ENCODE measurements around the gene SLC30A5. TPM values are rescaled to one million over a fixed set of nuclear protein-coding genes. Genes with fewer than 3 reads are reported as not detected.
"Not testable (repeated sequence)": the region's sequence is repeated elsewhere in the genome, so short reads cannot be mapped to it uniquely, and the experiment has no call there.

SLC30A5 gene
- polyA plus RNA-seq, 2 of the 4 experiments (the other 2 are of a cell fraction): 51.2 to 74.6 TPM

GRCh38 chr5:69093771-69094482 is at the start of gene SLC30A5 (continued):
- peak; percentile 86; the same call in 1 of the 3 replicates for TF ChIP-seq BCL3 (IDR thresholded peaks at IDR 0.05)
- no peak for TF ChIP-seq ATOH8 (CRISPR knock-in tag; IDR thresholded peaks at IDR 0.05; ENCODE audit: low read depth)
- TF ChIP-seq ESRRA (IDR thresholded peaks at IDR 0.05; ENCODE audit: borderline replicate concordance, low read length): no peak
- peak; percentile 88 for TF ChIP-seq MAX (IDR thresholded peaks at IDR 0.05)
- TF ChIP-seq USF2 (IDR thresholded peaks at IDR 0.05): no peak
- no peak for TF ChIP-seq CHD4 (IDR thresholded peaks at IDR 0.05; ENCODE audit: borderline replicate concordance)
- no peak for TF ChIP-seq FOSB (CRISPR knock-in tag; IDR thresholded peaks at IDR 0.05)
- 0 out of 2 replicates have a peak, but pooled peaks have one; percentile 57 for TF ChIP-seq MYC (IDR thresholded peaks at IDR 0.05; ENCODE audit: borderline replicate concordance, low read length)
- peak; percentile 93 for TF ChIP-seq RFX5 (IDR thresholded peaks at IDR 0.05)
- TF ChIP-seq PBX3 (IDR thresholded peaks at IDR 0.05): no peak
- no peak for TF ChIP-seq KDM5A (IDR thresholded peaks at IDR 0.05)
- TF ChIP-seq RCOR1 (IDR thresholded peaks at IDR 0.05; ENCODE audit: low read depth, low read length): no peak
- TF ChIP-seq CHD2 (IDR thresholded peaks at IDR 0.05; ENCODE audit: low read length, partially characterized antibody): no peak
- TF ChIP-seq HOXB5 (CRISPR knock-in tag; IDR thresholded peaks at IDR 0.05): peak; percentile 66; the same call in 1 of the 2 replicates
- no peak for TF ChIP-seq FOXS1 (CRISPR knock-in tag; IDR thresholded peaks at IDR 0.05)
- TF ChIP-seq EHMT2 (IDR thresholded peaks at IDR 0.05; ENCODE audit: low read depth): no peak
- no peak for TF ChIP-seq RARB (CRISPR knock-in tag; IDR thresholded peaks at IDR 0.05)
- peak; percentile 93 for TF ChIP-seq HMGXB4 (CRISPR knock-in tag; IDR thresholded peaks at IDR 0.05; ENCODE audit: borderline replicate concordance)
- peak; percentile 85 for TF ChIP-seq CTCF (IDR thresholded peaks at IDR 0.05)
- TF ChIP-seq HES2 (IDR thresholded peaks at IDR 0.05): no peak

- H3K9me3 ChIP-seq; DNase-seq (ENCODE audit: low read depth in 1 of 2, low spot score in 1 of 2); POLR2A ChIA-PET; H3K4me2 ChIP-seq; ATAC-seq; H3K4me3 ChIP-seq; FAIRE-seq: not testable (repeated sequence)
- peaks cover 10% of the 10 kb centered on the region for H3K4me1 ChIP-seq
- CTCF ChIA-PET: interaction anchor here (1.1 to 2.2 kb wide), 3 partner anchors 10 to 39 kb away, joined by 4 to 6 read pairs (median 5); no protein-coding TSS in a partner anchor
- H3K27ac ChIP-seq: peak overlapping the region in 1 of 2 experiments; percentile 69; a peak in 3 of 6 replicates
- 97% methylated on average over 6 of the region's 6 CpGs for WGBS (ENCODE audit: missing lambda C conversion rate)
Measured at GRCh38 chr5:69045213-69045612, 48.6 kb upstream of the SLC30A5 start.

Measured in A549 (cell line).